Measurements from ENCODE around the gene ADM2. TPM values are rescaled to one million over a fixed set of nuclear protein-coding genes. Genes with fewer than 3 reads are reported as not detected.

ADM2 gene
- polyA plus RNA-seq, 1 of the 3 experiments (the other 2 are of a cell fraction), result 0.61 TPM

GRCh38 chr22:50526108-50526833, 44.9 kb downstream of the ADM2 start (continued):
- no peak for TF ChIP-seq FOSL2 (IDR thresholded peaks at IDR 0.05; ENCODE audit: borderline replicate concordance, low read depth)

- Histone ChIP-seq H3K27ac (ENCODE audit: low read depth in 2 of 2, low read length in 1 of 2) (peak overlapping the region; percentile 68 to 93), H3K4me2 (peak overlapping the region; percentile 93), H3F3A (replicated peaks; ENCODE audit: insufficient read depth) (peaks cover 19% of the 10 kb centered on the region), H2AFZ (ENCODE audit: low read depth) (peak overlapping the region; percentile 76; the same call in 1 of the 2 replicates), H3K9me2 (no peaks in the 10 kb centered on the region), H3K4me1 (ENCODE audit: control insufficient read depth in 1 of 2, insufficient read depth in 2 of 2, low read depth in 1 of 2, low read length in 1 of 2) (peaks cover 7 to 30% of the 10 kb centered on the region in 2 experiments; a peak in 2 of 4 replicates), H3K9me3 (no peaks in the 10 kb centered on the region), H4K20me1 (ENCODE audit: insufficient read depth) (peaks cover 8% of the 10 kb centered on the region; the same call in 1 of the 2 replicates), H3K36me3 (replicated peaks in 1 of 2; ENCODE audit: control insufficient read depth in 1 of 2, insufficient read depth in 2 of 2, low read length in 1 of 2) (peaks cover 0 to 19% of the 10 kb centered on the region in 2 experiments), H3K4me3 (ENCODE audit: low read depth in 2 of 2, low read length in 1 of 2) (peak overlapping the region; percentile 80 to 81), H3K9ac (peak overlapping the region; percentile 80), H3K27me3 (ENCODE audit: insufficient read depth) (no peaks in the 10 kb centered on the region), H3K79me2 (ENCODE audit: insufficient read depth) (peaks cover 18% of the 10 kb centered on the region)
- peak; percentile 77 for DNase-seq
- WGBS (ENCODE audit: low lambda C conversion rate), result 41% methylated on average over 17 of the region's 29 CpGs
- CTCF ChIA-PET, result interaction anchor here (0.6 to 3.0 kb wide), 8 partner anchors 9 to 93 kb away, joined by 3 to 18 read pairs (median 4); partner anchors contain the start of genes CPT1B and LMF2
- POLR2A ChIA-PET, result no interaction called here
- no peak for TF ChIP-seq SMC3 (IDR thresholded peaks at IDR 0.05; ENCODE audit: low read depth, low read length)
- no peak for TF ChIP-seq CTCF (IDR thresholded peaks at IDR 0.05)
- no peak for TF ChIP-seq FOSL2 (IDR thresholded peaks at IDR 0.05; ENCODE audit: borderline replicate concordance, low read depth)
- TF ChIP-seq GATA2 (CRISPR knock-in tag; IDR thresholded peaks at IDR 0.05), result no peak
- TF ChIP-seq USF1 (IDR thresholded peaks at IDR 0.05; ENCODE audit: borderline replicate concordance, low read depth), result no peak
Observed at GRCh38 chr22:50526834-50527801, 45.8 kb downstream of the ADM2 start.

All from SK-N-SH (cell line).